DND-41 (cell line): ENCODE data around the gene KRT27.
A peak's percentile ranks its signal among the peaks of the same experiment; 100 is the strongest.

Experiments used
- ATAC-seq: fragments of 200-7000 bp; cut with Tn5 transposase; 3 replicates; pipeline ENCODE4 v1.9.1; 2021; ENCODE audit warnings: low read depth; ENCODE audit not compliant: insufficient read depth
- DNase-seq: peaks from one replicate; pipeline ENCODE4 v3.0.0-alpha.2; 2020
- H2AFZ ChIP-seq: 2 replicates; pipeline ENCODE4 v1.6.0; 2012; ENCODE audit warnings: low read depth, low read length
- H3K27ac ChIP-seq: 2 replicates; pipeline ENCODE4 v1.5.1; 2012; ENCODE audit warnings: low read length, inconsistent platforms
- H3K27me3 ChIP-seq: fragments of 200-600 bp; sonication (generic); 2 replicates; pipeline ENCODE4 v1.6.0; 2012; ENCODE audit warnings: low read length, mild to moderate bottlenecking, inconsistent platforms; ENCODE audit not compliant: insufficient read depth, poor library complexity
- H3K36me3 ChIP-seq: 2 replicates; pipeline ENCODE4 v1.5.1; 2012; ENCODE audit warnings: low read length, inconsistent platforms; ENCODE audit not compliant: insufficient read depth
- H3K4me1 ChIP-seq: 2 replicates; pipeline ENCODE4 v1.5.1; 2012; ENCODE audit warnings: mild to moderate bottlenecking, low read length; ENCODE audit not compliant: insufficient read depth
- H3K4me2 ChIP-seq: 2 replicates; pipeline ENCODE4 v1.6.0; 2012; ENCODE audit warnings: mild to moderate bottlenecking, moderate library complexity, low read length, inconsistent platforms; ENCODE audit not compliant: insufficient read depth
- H3K4me3 ChIP-seq, 2 experiments: fragments of 200-600 bp in 1 of 2; shearing (Covaris generic) in 1 of 2; 2 replicates each; pipeline ENCODE4 v1.5.1; 2012 to 2016; ENCODE audit warnings: inconsistent platforms in 2 of 2, low read length in 2 of 2, mild to moderate bottlenecking in 2 of 2, low read depth in 1 of 2, moderate library complexity in 1 of 2
- H3K79me2 ChIP-seq: 2 replicates; pipeline ENCODE4 v1.6.0; 2012; ENCODE audit warnings: low read length, inconsistent platforms; ENCODE audit not compliant: insufficient read depth
- H3K9ac ChIP-seq: 2 replicates; pipeline ENCODE4 v1.6.0; 2012; ENCODE audit warnings: low read depth, mild to moderate bottlenecking, inconsistent platforms, low read length, moderate library complexity
- H3K9me3 ChIP-seq: 2 replicates; pipeline ENCODE4 v1.5.1; 2012; ENCODE audit warnings: low read length, moderate library complexity, mild to moderate bottlenecking, inconsistent platforms; ENCODE audit not compliant: insufficient read depth, severe bottlenecking
- H4K20me1 ChIP-seq: 2 replicates; pipeline ENCODE4 v1.6.0; 2012; ENCODE audit warnings: low read length; ENCODE audit not compliant: insufficient read depth
- CTCF ChIP-seq: IDR thresholded peaks from 2 replicates; pipeline ENCODE4 v1.5.1; 2012; ENCODE audit warnings: borderline replicate concordance, low read length, moderate library complexity, mild to moderate bottlenecking; ENCODE audit not compliant: poor library complexity, severe bottlenecking; ENCODE audit errors: extremely low read depth
- EZH2 ChIP-seq: IDR thresholded peaks from 3 replicates; pipeline ENCODE4 v1.6.1; 2012; ENCODE audit warnings: borderline replicate concordance, low read depth, mild to moderate bottlenecking, moderate library complexity, low read length, inconsistent platforms; ENCODE audit not compliant: severe bottlenecking

The KRT27 gene

GRCh38 chr17:40819528-40820125 is 37.3 kb upstream of the KRT27 start:
- Histone ChIP-seq H3K27ac (peak overlapping the region; percentile 91), H3K27me3 (no peaks in the 10 kb centered on the region), H3K9ac (peak overlapping the region; percentile 74), H3K4me2 (peak overlapping the region; percentile 85), H3K4me3 (peak overlapping the region; percentile 80 to 81), H3K9me3 (no peaks in the 10 kb centered on the region), H3K79me2 (peaks cover 18% of the 10 kb centered on the region), H2AFZ (peak overlapping the region; percentile 93), H3K36me3 (peaks cover 6% of the 10 kb centered on the region), H4K20me1 (no peaks in the 10 kb centered on the region), H3K4me1 (peaks cover 28% of the 10 kb centered on the region)
- ATAC-seq = no peak
- TF ChIP-seq CTCF (no peak), EZH2 (no peak)
- no peak for DNase-seq

GRCh38 chr17:40818733-40819527 is 36.6 kb upstream of the KRT27 start:
- H3K4me1 ChIP-seq = peaks cover 28% of the 10 kb centered on the region
- H3K79me2 ChIP-seq = peaks cover 18% of the 10 kb centered on the region
- H3K4me3 ChIP-seq = peak overlapping the region; percentile 80 to 97
- ATAC-seq (peak; percentile 93), DNase-seq (peak; percentile 88)
- no peaks in the 10 kb centered on the region for H3K9me3 ChIP-seq
- H3K27ac ChIP-seq = peak overlapping the region; percentile 91
- H3K9ac ChIP-seq = peak overlapping the region; percentile 74
- TF ChIP-seq CTCF (no peak), EZH2 (no peak)
- peak overlapping the region; percentile 93 for H2AFZ ChIP-seq
- H3K27me3 ChIP-seq = no peaks in the 10 kb centered on the region
- peak overlapping the region; percentile 87 for H3K4me2 ChIP-seq
- no peaks in the 10 kb centered on the region for H4K20me1 ChIP-seq
- H3K36me3 ChIP-seq = peaks cover 6% of the 10 kb centered on the region

GRCh38 chr17:40818343-40818732 is 36.0 kb upstream of the KRT27 start:
- H3K9me3 ChIP-seq = no peaks in the 10 kb centered on the region
- peak overlapping the region; percentile 74 for H3K9ac ChIP-seq
- TF ChIP-seq EZH2 (no peak), CTCF (no peak)
- peak overlapping the region; percentile 87 for H3K4me2 ChIP-seq
- H4K20me1 ChIP-seq = no peaks in the 10 kb centered on the region
- peaks cover 28% of the 10 kb centered on the region for H3K4me1 ChIP-seq
- H3K27me3 ChIP-seq = no peaks in the 10 kb centered on the region
- peak overlapping the region; percentile 75 for H3K27ac ChIP-seq
- peaks cover 18% of the 10 kb centered on the region for H3K79me2 ChIP-seq
- H3K4me3 ChIP-seq = peak overlapping the region; percentile 80 to 97
- peaks cover 6% of the 10 kb centered on the region for H3K36me3 ChIP-seq
- DNase-seq (no peak), ATAC-seq (no peak)
- H2AFZ ChIP-seq = peak overlapping the region; percentile 71
